OCI-LY1 (cell line): ENCODE measurements around the gene SLIT3.

Experiments
- H2AFZ ChIP-seq: fragments of 200-600 bp; sonication (generic), shearing (Covaris generic); 2 replicates; pipeline ENCODE4 v1.6.0; 2014; ENCODE audit warnings: antibody characterized with exemption, mild to moderate bottlenecking, low read length
- H3F3A ChIP-seq: fragments of 200-600 bp; sonication (generic), shearing (Covaris generic); 2 replicates; pipeline ENCODE4 v1.6.0; 2014; ENCODE audit warnings: mild to moderate bottlenecking, antibody characterized with exemption, low read length, moderate library complexity; ENCODE audit not compliant: insufficient read depth
- H3K27ac ChIP-seq: fragments of 200-600 bp; sonication (generic); 2 replicates; pipeline ENCODE4 v1.5.1; 2014; ENCODE audit warnings: low read length, mixed run types, mild to moderate bottlenecking, low read depth; ENCODE audit not compliant: poor library complexity, severe bottlenecking
- H3K27me3 ChIP-seq: fragments of 200-600 bp; sonication (generic); 2 replicates; pipeline ENCODE4 v1.6.0; 2014; ENCODE audit warnings: antibody characterized with exemption, mild to moderate bottlenecking, low read length, moderate library complexity; ENCODE audit not compliant: insufficient read depth
- H3K36me3 ChIP-seq: fragments of 200-600 bp; sonication (generic); 2 replicates; pipeline ENCODE4 v1.6.1; 2014; ENCODE audit warnings: mild to moderate bottlenecking, antibody characterized with exemption, low read length, moderate library complexity, mixed read lengths; ENCODE audit not compliant: insufficient read depth
- H3K4me1 ChIP-seq: fragments of 200-600 bp; sonication (generic); 2 replicates; pipeline ENCODE4 v1.5.1; 2014; ENCODE audit warnings: mild to moderate bottlenecking, low read length, moderate library complexity; ENCODE audit not compliant: insufficient read depth, severe bottlenecking
- H3K4me2 ChIP-seq: fragments of 200-600 bp; sonication (generic), shearing (Covaris generic); 2 replicates; pipeline ENCODE4 v1.6.1; 2014; ENCODE audit warnings: low read length
- H3K4me3 ChIP-seq: fragments of 200-600 bp; sonication (generic); 2 replicates; pipeline ENCODE4 v1.5.1; 2014; ENCODE audit warnings: low read length, low read depth, mild to moderate bottlenecking, mixed read lengths; ENCODE audit not compliant: poor library complexity, severe bottlenecking
- H3K79me2 ChIP-seq: fragments of 200-600 bp; shearing (Covaris generic); 2 replicates; pipeline ENCODE4 v1.6.1; 2016; ENCODE audit warnings: mixed run types, low read length, mixed read lengths; ENCODE audit not compliant: insufficient read depth
- H3K9ac ChIP-seq: fragments of 200-600 bp; sonication (generic), shearing (Covaris generic); 2 replicates; pipeline ENCODE4 v1.6.1; 2014; ENCODE audit warnings: mild to moderate bottlenecking, low read length, mixed read lengths
- H3K9me2 ChIP-seq: fragments of 200-600 bp; sonication (generic), shearing (Covaris generic); 2 replicates; pipeline ENCODE4 v1.6.1; 2014; ENCODE audit warnings: low read depth, mild to moderate bottlenecking, low read length, mixed read lengths
- H3K9me3 ChIP-seq: fragments of 200-600 bp; shearing (Covaris generic); 2 replicates; pipeline ENCODE4 v1.6.1; 2014; ENCODE audit warnings: low read length, mixed read lengths
- H4K20me1 ChIP-seq: fragments of 200-600 bp; sonication (generic), shearing (Covaris generic); 2 replicates; pipeline ENCODE4 v1.6.0; 2016; ENCODE audit warnings: mild to moderate bottlenecking, low read length; ENCODE audit not compliant: insufficient read depth
- CTCF ChIP-seq: fragments of 200-600 bp; sonication (generic), shearing (Covaris generic); IDR thresholded peaks from 2 replicates; pipeline ENCODE4 v1.5.1; 2017; ENCODE audit warnings: mild to moderate bottlenecking, antibody characterized with exemption, low read length, moderate library complexity, mixed read lengths
- EZH2 ChIP-seq: fragments of 200-600 bp; sonication (generic), shearing (Covaris generic); IDR thresholded peaks from 2 replicates; pipeline ENCODE4 v1.8.0; 2017; ENCODE audit warnings: borderline replicate concordance, mixed run types, mild to moderate bottlenecking, antibody characterized with exemption, low read length, moderate library complexity, mixed read lengths

Gene SLIT3

GRCh38 chr5:168801567-168801966 is 499.4 kb downstream of the SLIT3 start:
- Histone ChIP-seq H3K79me2 (no peaks in the 10 kb centered on the region), H3K36me3 (no peaks in the 10 kb centered on the region), H4K20me1 (no peaks in the 10 kb centered on the region), H2AFZ (no peak overlapping the region), H3K27me3 (no peaks in the 10 kb centered on the region), H3K4me2 (no peak overlapping the region), H3K9me3 (no peaks in the 10 kb centered on the region), H3K9ac (no peak overlapping the region), H3F3A (no peaks in the 10 kb centered on the region), H3K27ac (no peak overlapping the region), H3K9me2 (no peaks in the 10 kb centered on the region), H3K4me3 (no peak overlapping the region), H3K4me1 (no peaks in the 10 kb centered on the region)
- TF ChIP-seq EZH2 (no peak), CTCF (no peak)

- TF ChIP-seq EZH2 = no peak
- TF ChIP-seq CTCF = no peak
These were observed 500.2 kb downstream of the SLIT3 start for GRCh38 chr5:168800701-168801100.

DNA sequence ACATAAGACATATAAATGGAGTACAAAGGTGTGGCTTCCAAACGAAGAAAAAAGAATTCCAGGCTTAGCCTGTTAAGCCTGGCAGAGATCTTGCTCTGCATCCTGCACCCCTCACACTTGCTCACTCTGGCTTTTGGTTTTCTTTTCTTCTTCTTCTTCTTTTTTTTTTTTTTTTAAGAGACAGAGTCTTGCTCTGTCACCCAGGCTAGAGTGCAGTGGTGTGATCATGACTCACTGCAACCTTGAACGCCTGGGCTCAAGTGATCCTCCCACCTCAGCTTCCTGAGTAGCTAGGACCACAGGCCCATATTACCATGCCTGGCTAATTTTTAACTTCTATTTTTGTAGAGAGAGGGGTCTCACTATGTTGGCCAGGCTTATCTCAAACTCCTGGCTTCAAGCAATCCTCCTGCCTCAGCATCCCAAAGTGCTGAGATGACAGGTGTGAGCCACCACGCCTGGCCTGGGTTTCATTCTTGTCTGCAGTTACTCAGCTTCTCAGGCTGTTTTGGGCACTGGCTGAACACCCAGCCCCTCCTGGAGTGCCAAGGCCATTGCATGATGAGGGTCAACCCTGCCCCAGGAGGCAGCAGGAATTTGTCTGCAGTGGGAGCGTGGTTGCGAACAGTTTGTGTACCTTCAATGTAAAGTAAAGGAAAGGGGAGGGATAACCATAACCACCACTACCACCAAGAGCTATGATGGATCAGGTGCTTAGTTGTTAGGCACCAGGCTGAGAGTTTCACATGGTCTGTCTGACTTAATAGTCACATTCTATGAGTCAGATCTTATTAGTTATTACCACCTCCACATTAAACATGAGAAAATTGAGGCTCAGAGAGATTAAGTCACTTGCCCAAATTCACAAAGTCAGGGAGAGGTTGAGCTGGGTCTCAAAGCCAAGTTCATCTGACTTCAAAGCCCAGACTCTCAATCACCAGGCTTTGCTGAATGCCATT is 502.6 kb downstream of the SLIT3 start:
- no peak overlapping the region for H3K4me3 ChIP-seq
- H3K36me3 ChIP-seq = no peaks in the 10 kb centered on the region
- H3K4me2 ChIP-seq = no peak overlapping the region
- H3F3A ChIP-seq = no peaks in the 10 kb centered on the region
- no peaks in the 10 kb centered on the region for H3K9me2 ChIP-seq
- TF ChIP-seq EZH2 (no peak), CTCF (no peak)
- H2AFZ ChIP-seq = no peak overlapping the region
- H3K79me2 ChIP-seq = no peaks in the 10 kb centered on the region
- H3K9ac ChIP-seq = no peak overlapping the region
- no peaks in the 10 kb centered on the region for H3K27me3 ChIP-seq
- H3K9me3 ChIP-seq = no peaks in the 10 kb centered on the region
- no peaks in the 10 kb centered on the region for H3K4me1 ChIP-seq
- H3K27ac ChIP-seq = no peak overlapping the region
- H4K20me1 ChIP-seq = no peaks in the 10 kb centered on the region

More at GRCh38 chr5:168800701-168801100, 500.2 kb downstream of the SLIT3 start:
- H2AFZ ChIP-seq = no peak overlapping the region
- H3K4me1 ChIP-seq = no peaks in the 10 kb centered on the region
- no peaks in the 10 kb centered on the region for H3K36me3 ChIP-seq
- H3F3A ChIP-seq = no peaks in the 10 kb centered on the region
- no peak overlapping the region for H3K4me3 ChIP-seq
- no peaks in the 10 kb centered on the region for H3K9me3 ChIP-seq
- no peaks in the 10 kb centered on the region for H3K9me2 ChIP-seq
- no peaks in the 10 kb centered on the region for H4K20me1 ChIP-seq
- no peak overlapping the region for H3K9ac ChIP-seq
- no peaks in the 10 kb centered on the region for H3K27me3 ChIP-seq
- H3K27ac ChIP-seq = no peak overlapping the region
- H3K79me2 ChIP-seq = no peaks in the 10 kb centered on the region
- H3K4me2 ChIP-seq = no peak overlapping the region
